Astrocyte of the spinal cord (primary cell): Measurements from ENCODE around the gene PRDM16.

Experiments
- DNase-seq: peaks from one replicate; pipeline ENCODE4 v3.0.0; 2011; ENCODE audit warnings: low read depth, low spot score
- H3K4me3 ChIP-seq: 2 replicates; pipeline ENCODE4 v1.5.1; 2011; ENCODE audit warnings: low read depth, mild to moderate bottlenecking, low read length, moderate library complexity
- in situ Hi-C: cut with HindIII; loops from 2 replicates; pipeline ENCODE4 v1.10.0; 2017; ENCODE audit warnings: low sequenced_read_pairs
- TF ChIP-seq, protein P1 (sequence below): IDR thresholded peaks from 2 replicates; pipeline ENCODE4 v1.5.1; 2012; ENCODE audit warnings: low read depth, mild to moderate bottlenecking, low read length, inconsistent platforms

Gene PRDM16

DNA sequence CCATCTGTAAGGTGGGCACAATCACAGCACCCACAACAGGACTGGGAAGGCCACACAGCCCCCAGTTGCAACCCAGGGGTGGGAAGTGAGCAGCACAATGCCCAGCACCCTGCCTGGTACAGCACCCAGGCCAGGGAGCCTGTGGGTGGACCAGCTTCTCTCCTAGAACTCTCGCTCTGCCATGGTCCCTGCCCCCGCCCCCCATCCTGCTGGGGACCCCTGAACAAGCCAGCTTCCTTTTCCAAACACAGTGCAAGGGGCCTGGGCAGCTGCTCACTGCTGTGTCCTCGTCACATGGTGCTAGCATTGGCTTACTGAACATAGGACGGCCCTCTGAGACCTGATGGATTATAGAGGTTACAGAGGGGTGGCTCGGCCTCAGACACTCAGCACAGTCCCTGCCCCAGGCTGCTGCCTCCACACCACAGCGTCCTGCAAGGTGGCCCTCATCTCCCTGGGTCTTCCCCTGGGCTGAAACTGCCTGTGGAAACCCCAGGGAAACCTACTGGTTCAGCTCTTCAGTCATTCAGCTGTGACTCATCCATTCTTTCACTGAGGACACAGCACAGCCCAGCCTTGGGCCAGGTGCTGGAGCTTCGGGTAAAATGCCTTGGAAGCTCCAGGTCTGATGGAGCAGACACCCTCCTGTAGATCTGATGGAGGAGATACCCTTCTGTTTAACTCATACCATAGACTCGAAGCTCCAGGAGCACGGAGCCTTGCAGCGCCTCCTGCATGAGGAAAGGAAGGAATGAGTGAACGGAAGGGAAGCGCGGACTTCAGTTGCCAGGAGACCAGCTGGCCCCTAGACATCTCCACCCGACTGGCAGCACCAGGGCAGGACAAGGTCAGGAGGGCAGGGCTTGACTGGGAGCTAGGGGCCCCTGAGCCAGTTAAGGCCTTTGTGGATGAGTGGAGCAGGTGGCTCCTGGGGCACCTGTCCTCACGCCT, 8.1 kb upstream of the PRDM16 start:
- in situ Hi-C loops = loop anchor here (25.0 kb wide), 1 partner anchor 351 kb away; no protein-coding TSS in a partner anchor
- H3K4me3 ChIP-seq = no peak overlapping the region
- TF ChIP-seq, protein P1, sequence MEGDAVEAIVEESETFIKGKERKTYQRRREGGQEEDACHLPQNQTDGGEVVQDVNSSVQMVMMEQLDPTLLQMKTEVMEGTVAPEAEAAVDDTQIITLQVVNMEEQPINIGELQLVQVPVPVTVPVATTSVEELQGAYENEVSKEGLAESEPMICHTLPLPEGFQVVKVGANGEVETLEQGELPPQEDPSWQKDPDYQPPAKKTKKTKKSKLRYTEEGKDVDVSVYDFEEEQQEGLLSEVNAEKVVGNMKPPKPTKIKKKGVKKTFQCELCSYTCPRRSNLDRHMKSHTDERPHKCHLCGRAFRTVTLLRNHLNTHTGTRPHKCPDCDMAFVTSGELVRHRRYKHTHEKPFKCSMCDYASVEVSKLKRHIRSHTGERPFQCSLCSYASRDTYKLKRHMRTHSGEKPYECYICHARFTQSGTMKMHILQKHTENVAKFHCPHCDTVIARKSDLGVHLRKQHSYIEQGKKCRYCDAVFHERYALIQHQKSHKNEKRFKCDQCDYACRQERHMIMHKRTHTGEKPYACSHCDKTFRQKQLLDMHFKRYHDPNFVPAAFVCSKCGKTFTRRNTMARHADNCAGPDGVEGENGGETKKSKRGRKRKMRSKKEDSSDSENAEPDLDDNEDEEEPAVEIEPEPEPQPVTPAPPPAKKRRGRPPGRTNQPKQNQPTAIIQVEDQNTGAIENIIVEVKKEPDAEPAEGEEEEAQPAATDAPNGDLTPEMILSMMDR = no peak
- DNase-seq = no peak

DNA sequence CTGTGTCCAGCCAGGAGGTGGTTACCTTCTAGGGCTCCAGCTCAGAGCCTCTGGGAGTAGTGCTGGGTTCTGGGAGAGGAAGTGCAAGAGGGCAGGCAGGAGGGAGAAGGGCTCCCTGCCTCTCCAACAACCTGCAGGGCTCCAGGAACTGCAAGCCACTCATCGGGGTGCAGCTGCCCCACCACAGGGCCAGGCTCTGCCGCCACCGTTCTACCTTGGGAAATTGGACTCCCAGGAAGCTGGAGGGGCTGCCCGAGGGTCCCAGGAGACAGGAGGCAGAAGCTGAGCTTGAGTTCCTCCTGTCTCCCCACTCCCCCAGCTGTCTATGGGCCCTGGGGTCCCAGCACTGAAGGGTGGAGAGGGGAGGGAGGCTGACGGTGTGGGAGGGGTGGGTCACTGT, 7.4 kb upstream of the PRDM16 start:
- in situ Hi-C loops = loop anchor here (25.0 kb wide), 1 partner anchor 351 kb away; no protein-coding TSS in a partner anchor
- H3K4me3 ChIP-seq = no peak overlapping the region
- DNase-seq = no peak
- TF ChIP-seq, protein P1 = no peak

DNA sequence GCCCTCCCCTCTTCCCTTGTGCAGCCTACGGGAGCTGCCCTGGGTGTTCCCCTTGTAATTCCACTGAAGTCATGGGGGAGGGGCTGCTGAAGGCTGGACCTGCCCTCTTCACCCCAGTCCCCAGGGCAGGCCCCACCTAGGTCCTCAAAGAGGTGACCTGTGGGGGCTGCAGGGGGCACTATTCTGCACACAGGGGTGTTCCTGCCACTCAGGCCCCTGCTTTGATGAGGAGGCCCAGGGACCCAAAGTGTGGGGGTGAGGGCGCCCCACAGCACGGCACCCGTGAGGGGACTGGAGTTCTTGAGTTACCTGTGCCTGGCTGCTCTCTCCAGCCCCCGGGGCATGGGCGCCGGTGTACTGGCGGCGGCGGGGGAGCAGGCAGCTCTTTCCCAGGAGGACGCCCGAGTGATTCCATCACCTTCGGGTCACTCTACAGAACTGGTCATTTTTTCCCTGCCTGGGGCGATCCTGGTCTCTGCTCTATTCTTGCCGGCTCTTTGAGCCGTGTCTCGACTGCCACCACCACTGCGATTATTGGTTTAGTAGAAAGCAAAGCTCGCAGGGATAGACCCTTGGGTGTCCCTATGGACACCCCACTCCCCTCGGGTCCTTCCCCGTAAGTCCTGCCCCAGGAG, 6.9 kb upstream of the PRDM16 start:
- in situ Hi-C loops = loop anchor here (25.0 kb wide), 1 partner anchor 350 kb away; no protein-coding TSS in a partner anchor
- no peak overlapping the region for H3K4me3 ChIP-seq
- TF ChIP-seq, protein P1 = no peak
- DNase-seq = no peak

DNA sequence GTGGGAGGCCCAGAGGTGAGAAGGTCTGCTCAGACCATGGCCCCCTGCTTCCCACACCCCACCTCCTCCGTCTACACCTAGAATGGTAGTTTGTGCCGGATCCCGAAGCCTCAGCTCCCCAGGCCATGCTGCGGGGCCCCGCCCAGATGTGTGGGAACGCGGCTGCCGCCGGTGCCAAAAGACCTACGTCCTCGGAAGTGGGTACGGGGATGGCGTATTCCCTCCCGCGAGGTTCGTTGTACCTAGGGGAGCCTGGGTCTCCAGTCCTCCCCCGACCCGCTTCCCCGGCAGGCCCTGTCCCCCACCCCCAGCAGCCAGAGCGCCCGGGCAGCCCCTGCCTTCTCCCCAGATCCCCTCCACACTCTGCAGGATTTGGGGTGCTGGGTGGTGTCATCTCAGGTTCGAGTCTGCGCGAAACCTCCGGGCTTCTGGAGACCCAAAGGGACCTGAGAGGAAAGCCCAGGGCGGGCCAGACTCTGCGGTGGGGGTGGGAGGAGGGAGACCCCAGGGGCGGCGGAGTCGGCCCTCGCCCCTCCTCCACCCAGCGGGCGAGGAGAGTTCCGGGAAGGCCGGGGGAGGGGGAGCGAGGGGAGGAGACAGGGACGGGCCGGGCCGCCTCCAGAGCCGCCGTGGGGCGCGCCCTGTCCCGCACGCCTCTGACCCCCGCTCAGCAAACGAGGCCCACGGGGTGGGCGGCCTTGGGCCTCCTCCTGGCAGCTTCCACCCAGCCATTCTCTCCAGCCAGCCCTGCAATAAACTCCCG, 6.2 kb upstream of the PRDM16 start:
- no peak overlapping the region for H3K4me3 ChIP-seq
- TF ChIP-seq, protein P1 = no peak
- in situ Hi-C loops = loop anchor here (25.0 kb wide), 1 partner anchor 350 kb away; no protein-coding TSS in a partner anchor
- DNase-seq = no peak

DNA sequence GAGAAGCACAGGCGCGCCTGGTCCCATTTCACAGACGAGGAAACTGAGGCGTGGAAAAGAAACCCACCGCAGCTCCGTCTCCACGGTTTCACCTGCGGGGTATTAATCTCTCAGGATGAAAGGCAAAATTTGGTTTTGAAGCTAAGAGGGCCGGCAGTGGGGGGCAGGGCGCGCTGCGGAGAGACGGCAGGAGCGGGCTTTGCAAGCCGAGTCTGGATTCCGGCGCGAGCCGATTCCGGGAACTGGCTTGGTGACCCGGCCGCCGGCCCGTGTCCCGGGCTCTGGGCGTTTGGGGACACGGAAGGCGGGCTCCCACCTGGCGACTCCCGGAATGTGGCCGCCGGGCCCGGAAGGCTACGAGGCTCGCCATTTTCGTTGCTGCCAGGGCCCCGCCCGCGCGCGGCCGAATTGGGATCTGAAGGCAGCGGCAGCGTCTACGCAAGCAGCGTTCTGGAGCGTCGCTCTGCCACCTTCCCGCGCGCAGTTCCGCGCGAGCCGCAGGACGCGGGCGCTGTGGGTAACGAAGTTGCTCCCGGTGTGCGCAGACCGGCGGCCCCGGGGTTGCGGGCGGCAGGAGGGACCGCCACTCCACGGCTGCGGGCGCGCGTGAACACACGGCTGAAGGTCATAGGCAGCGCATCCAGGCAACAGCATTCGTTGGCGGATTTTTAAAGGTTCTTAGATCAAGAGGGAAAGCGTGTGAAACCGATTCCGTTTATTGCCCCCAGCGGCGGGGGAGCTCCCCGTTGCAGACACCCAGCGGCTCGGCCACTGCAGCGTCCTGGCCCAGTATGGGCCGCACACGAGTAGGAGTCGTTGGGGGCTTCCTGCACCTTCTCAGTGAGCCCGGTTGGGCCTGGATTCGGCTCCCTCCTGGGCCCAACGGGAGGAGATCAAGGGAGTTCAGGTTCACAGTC, 5.4 kb upstream of the PRDM16 start:
- in situ Hi-C loops = loop anchor here (25.0 kb wide), 1 partner anchor 349 kb away; no protein-coding TSS in a partner anchor
- TF ChIP-seq, protein P1 = no peak
- H3K4me3 ChIP-seq = no peak overlapping the region
- DNase-seq = no peak
